MM.1S (cell line): ENCODE results near the gene RGS6.

Experiments used
- DNase-seq: peaks from one replicate; pipeline ENCODE4 v3.0.0-alpha.2; 2015
- H2AFZ ChIP-seq: fragments of 300-600 bp; sonication (generic); 2 replicates; pipeline ENCODE4 v1.6.0; 2016; ENCODE audit warnings: antibody characterized with exemption, low read length
- H3F3A ChIP-seq: fragments of 300-600 bp; sonication (generic); 2 replicates; pipeline ENCODE4 v1.6.1; 2016; ENCODE audit warnings: mild to moderate bottlenecking, antibody characterized with exemption, low read length, moderate library complexity, mixed read lengths; ENCODE audit not compliant: insufficient read depth
- H3K27ac ChIP-seq: fragments of 300-600 bp; sonication (generic); 2 replicates; pipeline ENCODE4 v1.5.1; 2016; ENCODE audit warnings: mild to moderate bottlenecking, low read length
- H3K27me3 ChIP-seq: fragments of 300-600 bp; sonication (generic); replicated peaks from 2 replicates; pipeline ENCODE4 v1.6.0; 2016; ENCODE audit warnings: low read length; ENCODE audit not compliant: insufficient read depth
- H3K36me3 ChIP-seq: fragments of 300-600 bp; sonication (generic); replicated peaks from 2 replicates; pipeline ENCODE4 v1.6.1; 2016; ENCODE audit warnings: mild to moderate bottlenecking, low read length, mixed read lengths; ENCODE audit not compliant: insufficient read depth
- H3K4me1 ChIP-seq: fragments of 300-600 bp; sonication (generic); 2 replicates; pipeline ENCODE4 v1.6.1; 2016; ENCODE audit warnings: low read length, mixed read lengths
- H3K4me2 ChIP-seq: fragments of 300-600 bp; sonication (generic); 2 replicates; pipeline ENCODE4 v1.6.0; 2016; ENCODE audit warnings: low read depth, low read length
- H3K4me3 ChIP-seq: fragments of 300-600 bp; sonication (generic); 2 replicates; pipeline ENCODE4 v1.5.1; 2016; ENCODE audit warnings: low read length, mixed read lengths
- H3K79me2 ChIP-seq: fragments of 300-600 bp; sonication (generic); 2 replicates; pipeline ENCODE4 v1.6.1; 2016; ENCODE audit warnings: mixed run types, low read length, mixed read lengths
- H3K9ac ChIP-seq: fragments of 300-600 bp; sonication (generic); 2 replicates; pipeline ENCODE4 v1.6.1; 2016; ENCODE audit warnings: low read length, mixed read lengths
- H3K9me2 ChIP-seq: fragments of 300-600 bp; sonication (generic); replicated peaks from 2 replicates; pipeline ENCODE4 v1.6.1; 2016; ENCODE audit warnings: mild to moderate bottlenecking, low read length, mixed read lengths; ENCODE audit not compliant: insufficient read depth
- H3K9me3 ChIP-seq: fragments of 300-600 bp; sonication (generic); replicated peaks from 2 replicates; pipeline ENCODE4 v1.6.1; 2016; ENCODE audit warnings: mild to moderate bottlenecking, low read length, mixed read lengths; ENCODE audit not compliant: insufficient read depth
- H4K20me1 ChIP-seq: fragments of 300-600 bp; sonication (generic); 2 replicates; pipeline ENCODE4 v1.6.1; 2016; ENCODE audit warnings: mild to moderate bottlenecking, low read length, moderate library complexity, mixed read lengths; ENCODE audit not compliant: insufficient read depth
- CTCF ChIP-seq: fragments of 300-600 bp; sonication (generic); IDR thresholded peaks from 2 replicates; pipeline ENCODE4 v1.5.1; 2016; ENCODE audit warnings: antibody characterized with exemption, low read length, mixed read lengths
- EZH2 ChIP-seq: fragments of 300-600 bp; sonication (generic); optimal IDR thresholded peaks from 2 replicates; pipeline ENCODE3; 2017; ENCODE audit warnings: low read depth, mild to moderate bottlenecking, antibody characterized with exemption, low read length, mixed read lengths
- EZH2phosphoT487 ChIP-seq: fragments of 300-600 bp; sonication (generic); IDR thresholded peaks from 2 replicates; pipeline ENCODE4 v1.6.1; 2018; ENCODE audit warnings: antibody characterized with exemption, low read length

RGS6 gene

GRCh38 chr14:72498646-72499045 lies 566.4 kb downstream of the RGS6 start:
- H3K4me2 ChIP-seq: no peak overlapping the region
- H3K9ac ChIP-seq: no peak overlapping the region
- H3K36me3 ChIP-seq: no peaks in the 10 kb centered on the region
- H3F3A ChIP-seq: no peaks in the 10 kb centered on the region
- peaks cover 1% of the 10 kb centered on the region; the same call in 1 of the 2 replicates for H3K4me1 ChIP-seq
- no peak overlapping the region for H3K27ac ChIP-seq
- no peak overlapping the region for H2AFZ ChIP-seq
- no peak for DNase-seq
- H3K79me2 ChIP-seq: no peaks in the 10 kb centered on the region
- H3K9me2 ChIP-seq: no peaks in the 10 kb centered on the region
- no peak overlapping the region for H3K4me3 ChIP-seq
- H3K9me3 ChIP-seq: no peaks in the 10 kb centered on the region
- TF ChIP-seq CTCF (no peak), EZH2phosphoT487 (no peak), EZH2 (no peak)
- H4K20me1 ChIP-seq: no peaks in the 10 kb centered on the region
- no peaks in the 10 kb centered on the region for H3K27me3 ChIP-seq

GRCh38 chr14:72499746-72500145 lies 567.5 kb downstream of the RGS6 start:
- Histone ChIP-seq H3K36me3 (no peaks in the 10 kb centered on the region), H3K4me2 (no peak overlapping the region), H4K20me1 (no peaks in the 10 kb centered on the region), H3K27ac (no peak overlapping the region), H3K4me1 (peaks cover 9% of the 10 kb centered on the region; the same call in 1 of the 2 replicates), H3K9ac (no peak overlapping the region), H3K79me2 (no peaks in the 10 kb centered on the region), H2AFZ (no peak overlapping the region), H3F3A (no peaks in the 10 kb centered on the region), H3K9me2 (no peaks in the 10 kb centered on the region), H3K27me3 (no peaks in the 10 kb centered on the region), H3K9me3 (no peaks in the 10 kb centered on the region), H3K4me3 (no peak overlapping the region)
- no peak for TF ChIP-seq EZH2
- no peak for TF ChIP-seq CTCF
- TF ChIP-seq EZH2phosphoT487: no peak
- DNase-seq: no peak

GRCh38 chr14:72500234-72500838 lies 568.1 kb downstream of the RGS6 start:
- Histone ChIP-seq H3K4me2 (no peak overlapping the region), H3K9ac (no peak overlapping the region), H3K4me1 (peaks cover 9% of the 10 kb centered on the region; the same call in 1 of the 2 replicates), H3K36me3 (no peaks in the 10 kb centered on the region), H3K4me3 (no peak overlapping the region), H3K27ac (no peak overlapping the region), H2AFZ (no peak overlapping the region), H3K27me3 (no peaks in the 10 kb centered on the region), H3K9me3 (no peaks in the 10 kb centered on the region), H4K20me1 (no peaks in the 10 kb centered on the region), H3K79me2 (no peaks in the 10 kb centered on the region), H3F3A (no peaks in the 10 kb centered on the region), H3K9me2 (no peaks in the 10 kb centered on the region)
- TF ChIP-seq CTCF (no peak), EZH2 (no peak)
- no peak for DNase-seq
